ENCODE measurements around the gene RHOBTB1. TPM values are rescaled to one million over a fixed set of nuclear protein-coding genes. Genes with fewer than 3 reads are reported as not detected.

Gene RHOBTB1
- total RNA-seq, 1 donor from 2014 or later, result 15.8 TPM

- Mint-ChIP-seq H3K9me3 (peaks cover 5% of the 10 kb centered on the region), H3K4me3 (no peak overlapping the region), H3K4me1 (peaks cover 12% of the 10 kb centered on the region), H3K27ac (ENCODE audit: unreplicated experiment) (no peak overlapping the region), H3K36me3 (ENCODE audit: low read depth) (peaks cover 29% of the 10 kb centered on the region), H3K27me3 (ENCODE audit: low read depth) (no peaks in the 10 kb centered on the region)
- TF ChIP-seq CTCF (conservative IDR thresholded peaks at IDR 0.05), result peak; percentile 58
- DNase-seq (ENCODE audit: low read depth, low spot score), result no peak
These were observed 60.8 kb downstream of the RHOBTB1 start for GRCh38 chr10:60883187-60883586.

GRCh38 chr10:60878224-60878623 is 65.8 kb downstream of the RHOBTB1 start:
- Mint-ChIP-seq H3K27me3 (ENCODE audit: low read depth) (no peaks in the 10 kb centered on the region), H3K9me3 (no peaks in the 10 kb centered on the region), H3K27ac (ENCODE audit: unreplicated experiment) (no peak overlapping the region), H3K36me3 (ENCODE audit: low read depth) (peaks cover 5% of the 10 kb centered on the region), H3K4me3 (no peak overlapping the region), H3K4me1 (peaks cover 5% of the 10 kb centered on the region)
- TF ChIP-seq CTCF (conservative IDR thresholded peaks at IDR 0.05), result no peak
- DNase-seq (ENCODE audit: low read depth, low spot score), result no peak

- no peak for DNase-seq (ENCODE audit: low read depth, low spot score)
- Mint-ChIP-seq H3K9me3 (no peaks in the 10 kb centered on the region), H3K27ac (ENCODE audit: unreplicated experiment) (no peak overlapping the region), H3K4me3 (no peak overlapping the region), H3K27me3 (ENCODE audit: low read depth) (no peaks in the 10 kb centered on the region), H3K36me3 (ENCODE audit: low read depth) (peaks cover 6% of the 10 kb centered on the region), H3K4me1 (peaks cover under 1% of the 10 kb centered on the region)
- TF ChIP-seq CTCF (conservative IDR thresholded peaks at IDR 0.05), result no peak
These were observed 66.2 kb downstream of the RHOBTB1 start for GRCh38 chr10:60877777-60878120.

GRCh38 chr10:60877061-60877776 is 66.8 kb downstream of the RHOBTB1 start:
- H3K27ac Mint-ChIP-seq (ENCODE audit: unreplicated experiment), result no peak overlapping the region
- H3K27me3 Mint-ChIP-seq (ENCODE audit: low read depth), result no peaks in the 10 kb centered on the region
- H3K4me3 Mint-ChIP-seq, result no peak overlapping the region
- no peaks in the 10 kb centered on the region for H3K4me1 Mint-ChIP-seq
- peaks cover 7% of the 10 kb centered on the region for H3K36me3 Mint-ChIP-seq (ENCODE audit: low read depth)
- TF ChIP-seq CTCF (conservative IDR thresholded peaks at IDR 0.05), result no peak
- H3K9me3 Mint-ChIP-seq, result no peaks in the 10 kb centered on the region
- DNase-seq (ENCODE audit: low read depth, low spot score), result no peak

GRCh38 chr10:60873758-60874157 is 70.2 kb downstream of the RHOBTB1 start:
- Mint-ChIP-seq H3K36me3 (ENCODE audit: low read depth) (peaks cover 21% of the 10 kb centered on the region), H3K9me3 (no peaks in the 10 kb centered on the region), H3K4me1 (no peaks in the 10 kb centered on the region), H3K27me3 (ENCODE audit: low read depth) (no peaks in the 10 kb centered on the region), H3K4me3 (no peak overlapping the region), H3K27ac (ENCODE audit: unreplicated experiment) (no peak overlapping the region)
- no peak for DNase-seq (ENCODE audit: low read depth, low spot score)
- no peak for TF ChIP-seq CTCF (conservative IDR thresholded peaks at IDR 0.05)
